Common myeloid progenitor, CD34-positive (primary cell): ENCODE measurements around the gene THEM4.

ENCODE experiments used
- CTCF ChIA-PET: fragments of 350-600 bp; sonication (Branson Sonifier 250); formaldehyde crosslinking; loops from one replicate; lab custom pipeline; 2021; ENCODE audit warnings: antibody characterized with exemption; lab: Charles Lee
- POLR2A ChIA-PET: fragments of 350-600 bp; sonication (Branson Sonifier 250); formaldehyde crosslinking; loops from one replicate; lab custom pipeline; 2021; ENCODE audit warnings: antibody characterized with exemption; lab: Charles Lee
- DNase-seq, 3 donors: peaks; one replicate each; pipeline versions ENCODE4 v3.0.0 to v3.0.0-alpha.2; 2013
- H3K27ac ChIP-seq, 2 experiments: 1 replicate in 1 of 2; 2 replicates in 1 of 2; pipeline ENCODE4 v1.7.0; 2013; ENCODE audit warnings: inconsistent platforms in 2 of 2, low read length in 2 of 2, mild to moderate bottlenecking in 2 of 2, low read depth in 1 of 2, moderate library complexity in 1 of 2; ENCODE audit not compliant: severe bottlenecking in 2 of 2, insufficient read depth in 1 of 2, poor library complexity in 1 of 2
- H3K27me3 ChIP-seq, 5 experiments: replicated peaks in 2 of 5; 1 replicate in 3 of 5; 2 replicates in 2 of 5; pipeline versions ENCODE4 v1.6.1 to v1.7.0; 2013; ENCODE audit warnings: low read length in 4 of 5, mild to moderate bottlenecking in 2 of 5, moderate library complexity in 2 of 5, inconsistent platforms in 1 of 5; ENCODE audit not compliant: insufficient read depth in 5 of 5, control insufficient read depth in 4 of 5
- H3K36me3 ChIP-seq, 4 experiments: 1 replicate in 2 of 4; 2 replicates in 2 of 4; pipeline versions ENCODE4 v1.6.1 to v1.7.0; 2013; ENCODE audit warnings: low read length in 3 of 4, control low read depth in 1 of 4, mild to moderate bottlenecking in 1 of 4; ENCODE audit not compliant: control insufficient read depth in 4 of 4, insufficient read depth in 4 of 4
- H3K4me1 ChIP-seq, 4 experiments: 1 replicate in 3 of 4; 2 replicates in 1 of 4; pipeline versions ENCODE4 v1.6.1 to v1.7.1; 2013; ENCODE audit warnings: low read length in 3 of 4, mild to moderate bottlenecking in 3 of 4, control low read depth in 1 of 4, inconsistent platforms in 1 of 4, moderate library complexity in 1 of 4; ENCODE audit not compliant: control insufficient read depth in 4 of 4, insufficient read depth in 4 of 4; ENCODE audit errors: control extremely low read depth in 1 of 4
- H3K4me3 ChIP-seq, 7 experiments: 1 replicate in 4 of 7; 2 replicates in 3 of 7; pipeline versions ENCODE4 v1.5.1 to v1.7.0; 2013; ENCODE audit warnings: mild to moderate bottlenecking in 7 of 7, low read length in 6 of 7, moderate library complexity in 6 of 7, inconsistent platforms in 2 of 7, low read depth in 2 of 7, control low read depth in 1 of 7; ENCODE audit not compliant: insufficient read depth in 4 of 7, control insufficient read depth in 1 of 7; ENCODE audit errors: extremely low read depth in 1 of 7
- H3K9me3 ChIP-seq, 5 experiments: 1 replicate in 4 of 5; 2 replicates in 1 of 5; pipeline versions ENCODE4 v1.6.1 to v1.7.1; 2013; ENCODE audit warnings: low read length in 4 of 5, mild to moderate bottlenecking in 2 of 5, inconsistent platforms in 1 of 5, low read depth in 1 of 5, moderate library complexity in 1 of 5; ENCODE audit not compliant: control insufficient read depth in 4 of 5, insufficient read depth in 2 of 5; ENCODE audit errors: control extremely low read depth in 1 of 5
- WGBS: methylation state at CpG from one replicate; pipeline ENCODE4 v1.1.5; 2013; ENCODE audit not compliant: insufficient coverage; 5-methylcytosine and 5-hydroxymethylcytosine counted together

The THEM4 gene

DNA sequence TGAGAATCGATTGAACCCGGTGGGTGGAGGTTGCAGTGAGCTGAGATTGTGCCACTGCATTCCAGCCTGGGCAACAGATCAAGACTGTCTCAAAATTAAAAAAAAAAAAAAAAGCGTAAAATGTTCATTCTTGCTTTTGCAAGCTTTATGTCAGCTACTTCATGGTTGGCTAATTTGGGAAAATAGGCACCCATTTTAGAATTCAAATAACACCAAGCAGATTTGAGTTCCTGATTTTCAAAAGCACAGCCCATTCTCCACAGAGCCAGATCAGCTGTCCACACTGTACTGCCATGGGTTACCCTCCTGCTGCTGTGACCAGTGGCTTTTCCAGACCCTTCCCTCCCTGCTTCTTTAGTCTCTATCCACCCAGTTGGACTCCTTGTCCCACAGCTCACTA is 60.2 kb downstream of the THEM4 start:
- H3K27ac ChIP-seq, result no peak overlapping the region
- WGBS, result 100% methylated on average over 2 of the region's 3 CpGs
- H3K36me3 ChIP-seq, result no peaks in the 10 kb centered on the region
- CTCF ChIA-PET, result interaction anchor here (0.8 to 1.4 kb wide), 5 partner anchors 8 to 117 kb away, joined by 3 to 4 read pairs (median 4); no protein-coding TSS in a partner anchor
- POLR2A ChIA-PET, result no interaction called here
- peaks cover 0 to 49% (median 22%) of the 10 kb centered on the region in 4 experiments for H3K4me1 ChIP-seq
- H3K4me3 ChIP-seq, result no peak overlapping the region
- DNase-seq, result no peak
- no peaks in the 10 kb centered on the region for H3K9me3 ChIP-seq
- H3K27me3 ChIP-seq, result no peaks in the 10 kb centered on the region

DNA sequence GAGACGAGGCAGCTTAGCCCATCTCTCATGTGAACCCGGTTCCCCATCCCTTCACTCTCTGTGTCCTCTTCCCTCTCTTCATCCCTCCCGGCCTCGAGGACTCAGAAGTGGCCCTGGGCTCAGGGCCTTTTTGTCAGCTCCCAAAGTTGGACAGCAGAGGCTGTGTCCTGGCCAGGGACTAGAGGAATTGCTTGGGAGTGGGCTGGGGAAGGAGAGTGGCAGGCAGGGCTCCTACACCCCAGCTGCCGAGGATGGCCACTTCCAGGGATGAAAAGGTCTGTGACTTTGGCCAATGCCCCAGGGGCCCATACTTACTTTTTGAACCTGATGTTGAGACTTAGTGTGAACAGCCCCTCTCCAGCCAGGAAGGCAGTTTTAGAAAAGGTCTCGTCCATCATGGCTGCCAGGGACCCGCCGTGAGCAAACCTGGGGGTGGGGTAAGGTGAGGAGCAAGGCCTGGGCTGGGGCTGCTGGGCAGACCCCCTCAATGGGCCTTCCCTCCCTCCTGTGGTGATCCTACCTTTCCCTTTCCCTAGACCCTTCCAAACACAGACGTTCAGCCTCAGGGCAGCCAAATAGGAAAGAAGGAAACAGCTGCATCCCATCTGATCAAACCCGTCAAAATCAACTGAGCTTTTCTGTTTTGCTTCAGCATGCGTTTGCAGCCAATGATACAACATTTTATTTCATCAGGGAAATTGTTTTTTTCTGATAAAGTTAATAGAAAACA is 61.3 kb downstream of the THEM4 start:
- DNase-seq, result peak in 2 of 3 donors; percentile 80 to 90
- ChIA-PET CTCF (interaction anchor here (0.8 to 3.4 kb wide), 5 partner anchors 11 to 116 kb away, joined by 3 to 17 read pairs (median 5); no protein-coding TSS in a partner anchor), POLR2A (interaction anchor here (1.0 kb wide), 1 partner anchor 12 kb away, joined by 5 read pairs; no protein-coding TSS in a partner anchor)
- peak overlapping the region in 1 of 2 experiments; percentile 35 for H3K27ac ChIP-seq
- peak overlapping the region in 1 of 7 experiments; percentile 14 for H3K4me3 ChIP-seq
- H3K9me3 ChIP-seq, result no peaks in the 10 kb centered on the region
- peaks cover 0 to 53% (median 22%) of the 10 kb centered on the region in 4 experiments for H3K4me1 ChIP-seq
- no peaks in the 10 kb centered on the region for H3K36me3 ChIP-seq
- 76% methylated on average over 3 of the region's 11 CpGs for WGBS
- no peaks in the 10 kb centered on the region for H3K27me3 ChIP-seq

DNA sequence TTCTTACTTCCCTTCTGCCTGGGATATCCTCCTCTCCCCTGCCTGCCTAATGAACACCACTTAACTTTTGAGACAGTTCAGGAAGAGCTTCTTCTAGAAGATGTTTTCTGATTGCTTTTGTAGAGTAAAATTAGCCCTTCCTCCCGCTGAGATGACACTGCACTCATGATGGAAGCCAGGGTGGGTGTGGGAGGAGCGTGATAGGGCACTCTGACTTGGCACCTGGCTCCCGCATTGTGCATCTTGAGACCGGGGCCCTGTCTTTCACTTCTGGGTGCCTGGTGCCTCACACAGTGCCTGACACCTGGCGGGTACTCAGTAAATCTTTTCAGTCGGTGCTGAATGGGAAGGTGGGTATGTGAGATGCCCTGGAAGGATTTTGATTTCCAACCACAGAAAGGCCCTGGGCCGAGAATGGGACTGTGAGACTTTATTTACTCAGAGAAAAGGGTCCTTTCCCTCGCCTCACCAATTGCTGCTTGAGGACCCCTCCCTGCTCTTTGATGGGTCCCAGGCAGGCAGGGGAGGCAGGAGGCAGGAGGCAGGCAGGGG is 62.5 kb downstream of the THEM4 start:
- Histone ChIP-seq H3K27ac (no peak overlapping the region), H3K9me3 (no peaks in the 10 kb centered on the region), H3K4me3 (no peak overlapping the region), H3K36me3 (no peaks in the 10 kb centered on the region), H3K27me3 (no peaks in the 10 kb centered on the region), H3K4me1 (peaks cover 0 to 53% (median 22%) of the 10 kb centered on the region in 4 experiments)
- DNase-seq, result no peak
- ChIA-PET CTCF (interaction anchor here (1.2 to 3.4 kb wide), 4 partner anchors 10 to 40 kb away, joined by 4 to 17 read pairs (median 5); no protein-coding TSS in a partner anchor), POLR2A (no interaction called here)
- WGBS, result 92% methylated on average over 7 of the region's 8 CpGs

DNA sequence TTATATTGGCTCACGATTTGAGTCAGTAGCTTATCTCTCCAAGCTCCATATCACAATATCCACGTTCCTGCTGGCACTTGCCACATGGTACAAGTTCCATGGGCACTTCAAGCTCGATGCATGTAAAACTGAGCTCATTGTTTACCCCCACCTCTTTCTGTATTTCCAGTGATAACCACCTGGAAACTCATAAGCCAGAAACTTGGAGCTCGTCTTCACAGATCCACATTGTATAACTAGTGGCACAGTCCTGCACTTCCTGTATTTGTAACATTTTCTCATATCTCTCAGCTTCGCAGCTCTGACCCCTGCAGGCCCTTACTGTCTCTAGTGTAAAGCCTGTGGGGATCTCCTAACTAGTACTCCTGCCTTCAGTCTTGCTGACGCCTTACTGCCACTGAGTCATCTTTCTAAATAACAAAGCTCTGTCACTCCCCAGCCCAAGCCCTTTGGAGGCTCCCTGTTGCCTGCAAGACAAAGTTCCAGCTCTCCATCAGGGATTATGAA is 63.2 kb downstream of the THEM4 start:
- Histone ChIP-seq H3K36me3 (no peaks in the 10 kb centered on the region), H3K4me1 (peaks cover 0 to 47% (median 22%) of the 10 kb centered on the region in 4 experiments), H3K4me3 (no peak overlapping the region), H3K9me3 (no peaks in the 10 kb centered on the region), H3K27me3 (no peaks in the 10 kb centered on the region), H3K27ac (no peak overlapping the region)
- ChIA-PET CTCF (interaction anchor here (0.6 to 3.4 kb wide), 7 partner anchors 9 to 153 kb away, joined by 3 to 17 read pairs (median 4); no protein-coding TSS in a partner anchor), POLR2A (no interaction called here)
- 68% methylated on average over 6 of the region's 6 CpGs for WGBS
- peak in 2 of 3 donors; percentile 48 to 62 for DNase-seq

DNA sequence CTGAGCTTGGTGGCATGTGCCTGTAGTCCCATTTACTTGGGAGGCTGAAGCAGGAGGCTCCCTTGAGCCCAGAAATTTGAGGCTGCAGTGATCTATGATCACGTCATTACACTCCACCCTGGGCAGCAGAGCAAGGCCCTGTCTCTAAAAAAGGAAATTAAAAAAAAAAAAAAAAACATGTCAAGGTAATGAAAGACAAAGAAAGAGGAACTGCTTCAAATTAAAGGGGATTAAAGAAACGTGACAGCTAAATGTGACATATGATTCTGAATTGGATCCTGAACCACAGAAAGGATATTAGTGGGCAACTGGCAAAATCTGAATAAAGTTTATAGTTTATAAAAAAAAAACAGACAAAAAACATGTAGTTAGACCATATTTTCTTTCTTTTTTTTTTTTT is 65.9 kb downstream of the THEM4 start:
- no peaks in the 10 kb centered on the region for H3K9me3 ChIP-seq
- peaks cover 0 to 48% (median 31%) of the 10 kb centered on the region in 4 experiments for H3K4me1 ChIP-seq
- no peaks in the 10 kb centered on the region for H3K36me3 ChIP-seq
- no peak overlapping the region for H3K27ac ChIP-seq
- ChIA-PET CTCF (interaction anchor here (0.9 to 1.5 kb wide), 3 partner anchors 9 to 38 kb away, joined by 3 to 4 read pairs (median 3); no protein-coding TSS in a partner anchor), POLR2A (no interaction called here)
- peak in 2 of 3 donors; percentile 75 to 85 for DNase-seq
- no CpG with 5 or more reads among the region's 2 CpGs for WGBS
- peaks cover 0 to 24% (median 15%) of the 10 kb centered on the region in 5 experiments for H3K27me3 ChIP-seq
- no peak overlapping the region for H3K4me3 ChIP-seq

DNA sequence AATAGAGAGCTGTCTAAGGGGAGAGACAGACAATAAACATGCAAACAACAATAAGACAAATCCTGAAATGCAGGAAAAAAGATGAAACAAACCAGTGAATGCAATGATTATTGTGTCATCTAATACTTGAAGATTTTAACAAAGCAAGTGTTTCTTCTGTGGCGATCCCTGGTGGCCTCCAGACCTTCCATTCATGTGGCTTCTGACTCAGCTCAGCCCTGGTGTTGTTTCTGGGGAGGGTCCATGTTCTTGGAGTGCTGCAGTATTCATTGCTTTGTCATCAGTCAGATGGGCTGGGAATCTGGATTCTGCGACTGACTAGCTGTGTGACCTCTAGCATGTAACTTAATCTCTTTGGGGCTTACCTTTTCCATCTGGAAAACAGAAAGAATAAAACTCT is 68.2 kb downstream of the THEM4 start:
- WGBS, result 100% methylated on average over 2 of the region's 2 CpGs

More for the DNA sequence above, 68.2 kb downstream of the THEM4 start:
- ChIA-PET CTCF (interaction anchor here (0.6 to 1.9 kb wide), 6 partner anchors 8 to 1889 kb away, joined by 3 to 5 read pairs (median 4); no protein-coding TSS in a partner anchor), POLR2A (no interaction called here)
- H3K27ac ChIP-seq, result no peak overlapping the region
- H3K36me3 ChIP-seq, result no peaks in the 10 kb centered on the region
- H3K9me3 ChIP-seq, result no peaks in the 10 kb centered on the region
- no peak overlapping the region for H3K4me3 ChIP-seq
- peaks cover 0 to 42% (median 24%) of the 10 kb centered on the region in 5 experiments for H3K27me3 ChIP-seq
- no peak for DNase-seq
- H3K4me1 ChIP-seq, result peaks cover 0 to 53% (median 41%) of the 10 kb centered on the region in 4 experiments
